22Rv1 (cell line): ENCODE measurements around the gene HIVEP3.

Experiments
- CTCF ChIP-seq: fragments of 450-650 bp; IDR thresholded peaks from 2 replicates; pipeline ENCODE4 v1.5.1; 2017; ENCODE audit warnings: mild to moderate bottlenecking
- ZFX ChIP-seq: fragments of 450-650 bp; IDR thresholded peaks from 2 replicates; pipeline ENCODE4 v1.6.1; 2017; ENCODE audit warnings: antibody characterized with exemption, borderline replicate concordance

- no peak for TF ChIP-seq CTCF
- no peak for TF ChIP-seq ZFX
Observed at GRCh38 chr1:41545996-41546832, 372.5 kb downstream of the HIVEP3 start.
